GM21529 (cell line): ENCODE measurements around the gene MUC21.
"Not testable (repeated sequence)": the region's sequence is repeated elsewhere in the genome, so short reads cannot be mapped to it uniquely, and the experiment has no call there.

Experiments used
- ATAC-seq: cut with Tn5 transposase; IDR thresholded peaks from one replicate; pipeline ENCODE4 v1.9.1; 2021; ENCODE audit not compliant: unreplicated experiment

The MUC21 gene

GRCh38 chr6:30966154-30966553 is 17.4 kb upstream of the MUC21 start:
- ATAC-seq = no peak

- not testable (repeated sequence) for ATAC-seq
These were observed 14.3 kb upstream of the MUC21 start for GRCh38 chr6:30969171-30969570.

- ATAC-seq = no peak
These were observed 12.6 kb upstream of the MUC21 start for GRCh38 chr6:30970946-30971345.

- no peak for ATAC-seq
These were observed 10.7 kb upstream of the MUC21 start for GRCh38 chr6:30972816-30973215.

GRCh38 chr6:30974490-30975252 is 8.8 kb upstream of the MUC21 start:
- no peak for ATAC-seq

GRCh38 chr6:30979141-30979540 is 4.4 kb upstream of the MUC21 start:
- ATAC-seq = no peak

- ATAC-seq = no peak
These were observed 3.8 kb upstream of the MUC21 start for GRCh38 chr6:30979690-30980089.

- no peak for ATAC-seq
These were observed 1.4 kb upstream of the MUC21 start for GRCh38 chr6:30981942-30982772.

- no peak for ATAC-seq
These were observed 2.0 kb downstream of the MUC21 start for GRCh38 chr6:30985490-30985889.

- ATAC-seq = no peak
These were observed 3.8 kb downstream of the MUC21 start for GRCh38 chr6:30987304-30987703.

- ATAC-seq = no peak
These were observed 4.8 kb downstream of the MUC21 start for GRCh38 chr6:30988209-30988825.

GRCh38 chr6:30990422-30991086 is 7.0 kb downstream of the MUC21 start:
- no peak for ATAC-seq

GRCh38 chr6:30991891-30992290 is 8.4 kb downstream of the MUC21 start:
- ATAC-seq = no peak

GRCh38 chr6:30997301-30997700 is 13.8 kb downstream of the MUC21 start:
- no peak for ATAC-seq

GRCh38 chr6:30998785-30999184 is 15.3 kb downstream of the MUC21 start:
- ATAC-seq = no peak

- not testable (repeated sequence) for ATAC-seq
These were observed 16.7 kb downstream of the MUC21 start for GRCh38 chr6:31000067-31000860.

- no peak for ATAC-seq
These were observed 17.9 kb downstream of the MUC21 start for GRCh38 chr6:31001281-31001888.

GRCh38 chr6:31002471-31002870 is 19.0 kb downstream of the MUC21 start:
- no peak for ATAC-seq

GRCh38 chr6:31004794-31005193 is 21.3 kb downstream of the MUC21 start:
- no peak for ATAC-seq
